AG09309 (cell line): ENCODE measurements around the gene CCDC116.
"Not testable (repeated sequence)": the region's sequence is repeated elsewhere in the genome, so short reads cannot be mapped to it uniquely, and the experiment has no call there.

Experiments
- DNase-seq: peaks from one replicate; pipeline ENCODE4 v3.0.0-alpha.2; 2010; ENCODE audit warnings: low read depth
- H3K4me3 ChIP-seq: 2 replicates; pipeline ENCODE4 v1.5.1; 2011; ENCODE audit warnings: mild to moderate bottlenecking, low read depth, low read length, moderate library complexity; ENCODE audit not compliant: control insufficient read depth
- TF ChIP-seq, protein P1 (sequence below): IDR thresholded peaks from 2 replicates; pipeline ENCODE4 v1.5.1; 2011; ENCODE audit warnings: mild to moderate bottlenecking, low read depth, low read length, inconsistent platforms; ENCODE audit not compliant: insufficient read depth, control insufficient read depth; ENCODE audit errors: missing control alignments

The CCDC116 gene

DNA sequence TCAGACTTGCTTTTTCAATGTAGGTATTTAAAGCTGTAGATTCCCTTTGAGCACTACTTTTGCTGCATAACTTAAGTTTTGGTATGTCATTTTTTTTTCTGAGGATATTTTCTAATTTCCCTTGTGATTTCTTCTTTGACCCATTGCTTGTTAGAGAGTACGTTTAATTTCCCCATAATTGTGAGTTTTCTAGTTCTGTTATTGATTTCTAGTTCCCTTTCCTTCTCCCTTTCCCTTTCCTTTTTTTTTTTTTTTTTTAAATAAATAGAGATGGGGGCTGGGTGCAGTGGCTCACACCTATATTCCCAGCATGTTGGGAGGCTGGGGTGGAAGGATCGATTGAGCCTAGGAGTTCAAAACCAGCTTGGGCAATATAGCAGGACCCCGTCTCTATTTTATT lies 34.3 kb upstream of the CCDC116 start:
- H3K4me3 ChIP-seq: no peak overlapping the region
- TF ChIP-seq, protein P1, sequence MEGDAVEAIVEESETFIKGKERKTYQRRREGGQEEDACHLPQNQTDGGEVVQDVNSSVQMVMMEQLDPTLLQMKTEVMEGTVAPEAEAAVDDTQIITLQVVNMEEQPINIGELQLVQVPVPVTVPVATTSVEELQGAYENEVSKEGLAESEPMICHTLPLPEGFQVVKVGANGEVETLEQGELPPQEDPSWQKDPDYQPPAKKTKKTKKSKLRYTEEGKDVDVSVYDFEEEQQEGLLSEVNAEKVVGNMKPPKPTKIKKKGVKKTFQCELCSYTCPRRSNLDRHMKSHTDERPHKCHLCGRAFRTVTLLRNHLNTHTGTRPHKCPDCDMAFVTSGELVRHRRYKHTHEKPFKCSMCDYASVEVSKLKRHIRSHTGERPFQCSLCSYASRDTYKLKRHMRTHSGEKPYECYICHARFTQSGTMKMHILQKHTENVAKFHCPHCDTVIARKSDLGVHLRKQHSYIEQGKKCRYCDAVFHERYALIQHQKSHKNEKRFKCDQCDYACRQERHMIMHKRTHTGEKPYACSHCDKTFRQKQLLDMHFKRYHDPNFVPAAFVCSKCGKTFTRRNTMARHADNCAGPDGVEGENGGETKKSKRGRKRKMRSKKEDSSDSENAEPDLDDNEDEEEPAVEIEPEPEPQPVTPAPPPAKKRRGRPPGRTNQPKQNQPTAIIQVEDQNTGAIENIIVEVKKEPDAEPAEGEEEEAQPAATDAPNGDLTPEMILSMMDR: no peak
- no peak for DNase-seq

DNA sequence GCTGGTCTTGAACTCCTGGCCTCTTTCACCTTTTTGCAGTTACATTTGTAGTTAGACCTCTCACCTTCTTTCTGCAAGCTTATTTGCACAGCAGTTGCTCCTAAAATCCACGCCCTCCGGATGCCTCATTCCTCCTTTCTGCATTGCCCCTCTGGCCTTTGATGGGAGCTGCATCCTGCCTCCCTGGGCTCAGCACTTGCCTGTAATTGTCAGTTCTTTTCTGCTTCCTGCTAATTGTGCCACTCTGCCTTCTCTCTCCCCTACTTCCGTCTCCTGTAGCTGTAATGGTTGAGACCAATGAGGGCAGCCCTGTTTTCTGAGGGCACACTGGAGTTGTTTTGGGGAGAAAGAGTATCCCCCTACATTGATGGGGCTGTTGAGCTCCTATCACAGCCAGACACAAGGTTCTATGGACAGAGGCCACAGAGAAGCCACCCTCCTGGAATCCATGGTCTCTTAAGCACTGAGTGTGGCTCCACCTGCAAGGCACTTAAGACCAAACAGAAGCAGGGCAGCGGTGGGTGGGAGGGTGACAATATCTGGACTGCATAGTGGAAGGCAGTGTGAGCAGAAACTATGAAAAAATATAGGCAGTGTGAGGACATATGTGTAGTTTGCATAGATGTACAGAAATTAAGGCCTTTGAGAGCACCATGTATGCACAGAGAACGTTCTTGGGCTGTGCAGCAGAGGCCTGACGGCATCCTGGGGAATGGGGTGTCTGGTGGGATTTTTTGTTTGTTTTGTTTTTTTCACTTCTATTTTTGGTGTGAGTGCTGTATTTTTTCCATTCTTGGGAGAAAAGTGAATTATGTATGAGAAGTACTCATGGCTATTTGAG lies 33.3 kb upstream of the CCDC116 start:
- TF ChIP-seq, protein P1: no peak
- DNase-seq: no peak
- no peak overlapping the region for H3K4me3 ChIP-seq

DNA sequence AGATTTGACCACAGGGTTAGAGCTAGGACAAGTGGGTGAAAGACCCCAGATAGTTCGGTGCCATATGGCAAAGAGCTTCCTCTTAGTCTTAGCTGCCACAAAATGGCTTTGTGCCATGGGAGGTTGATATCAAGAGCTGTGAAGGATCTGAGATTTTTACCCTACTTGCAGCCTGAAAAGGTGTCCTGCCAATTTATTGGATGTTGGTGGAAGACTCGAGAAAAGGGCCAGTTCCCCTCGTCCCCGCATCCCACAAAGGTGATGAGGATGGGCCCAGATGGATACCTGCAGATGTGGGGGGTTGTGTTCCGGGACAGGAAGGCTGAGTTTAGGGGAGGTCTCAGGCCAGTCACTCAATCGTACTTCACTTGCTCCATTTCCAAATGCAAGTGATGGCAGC lies 30.0 kb upstream of the CCDC116 start:
- no peak overlapping the region for H3K4me3 ChIP-seq
- DNase-seq: no peak
- TF ChIP-seq, protein P1: no peak

DNA sequence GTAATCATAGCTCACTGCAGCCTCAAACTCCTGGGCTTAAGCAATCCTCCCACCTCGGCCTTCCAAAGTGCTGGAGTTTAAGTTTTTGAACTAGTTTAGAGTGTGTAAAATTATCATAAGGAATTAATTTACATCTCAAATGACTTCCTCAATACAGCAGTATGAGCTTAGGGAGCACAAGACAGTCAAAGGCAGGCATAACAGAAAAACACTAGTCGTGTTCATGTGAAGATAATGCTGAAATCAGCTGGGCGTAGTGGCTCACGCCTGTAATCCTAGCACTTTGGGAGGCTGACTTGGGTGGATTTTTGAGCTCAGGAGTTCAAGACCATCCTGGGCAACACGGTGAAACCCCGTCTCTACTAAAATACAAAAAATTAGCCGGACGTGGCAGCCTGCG lies 28.6 kb upstream of the CCDC116 start:
- no peak overlapping the region for H3K4me3 ChIP-seq
- DNase-seq: no peak
- TF ChIP-seq, protein P1: no peak

DNA sequence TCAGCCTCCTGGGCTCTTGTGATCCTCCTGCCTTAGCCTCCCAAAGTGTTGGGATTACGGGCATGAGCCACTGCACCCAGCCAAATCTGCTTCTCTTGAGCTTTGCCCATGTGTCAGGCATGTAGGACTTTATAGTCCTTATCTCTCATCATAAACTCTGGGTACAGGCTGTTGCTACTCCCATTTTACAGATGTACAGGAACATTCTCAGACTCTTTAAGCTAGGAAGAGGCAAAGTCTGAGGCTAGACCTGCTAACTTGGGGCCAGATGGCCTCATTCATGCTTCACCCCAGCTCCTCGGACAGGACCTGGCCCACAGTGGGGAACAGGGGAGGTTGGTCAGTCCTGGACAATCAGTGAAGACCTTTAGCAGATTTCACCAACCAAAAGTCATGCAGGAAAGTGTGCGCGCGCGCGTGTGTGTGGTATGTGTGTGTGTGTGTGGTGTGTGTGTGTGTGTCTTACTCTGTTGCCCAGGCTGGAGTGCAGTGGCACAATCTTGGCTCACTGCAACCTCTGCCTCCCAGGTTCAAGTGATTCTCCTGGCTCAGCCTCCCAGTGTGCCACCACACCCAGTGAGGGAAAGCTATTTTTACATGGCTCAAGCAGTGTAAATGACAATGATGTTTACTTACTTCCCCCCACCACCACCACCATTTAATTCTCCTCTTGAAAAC lies 26.5 kb upstream of the CCDC116 start:
- DNase-seq: no peak
- TF ChIP-seq, protein P1: no peak
- no peak overlapping the region for H3K4me3 ChIP-seq

DNA sequence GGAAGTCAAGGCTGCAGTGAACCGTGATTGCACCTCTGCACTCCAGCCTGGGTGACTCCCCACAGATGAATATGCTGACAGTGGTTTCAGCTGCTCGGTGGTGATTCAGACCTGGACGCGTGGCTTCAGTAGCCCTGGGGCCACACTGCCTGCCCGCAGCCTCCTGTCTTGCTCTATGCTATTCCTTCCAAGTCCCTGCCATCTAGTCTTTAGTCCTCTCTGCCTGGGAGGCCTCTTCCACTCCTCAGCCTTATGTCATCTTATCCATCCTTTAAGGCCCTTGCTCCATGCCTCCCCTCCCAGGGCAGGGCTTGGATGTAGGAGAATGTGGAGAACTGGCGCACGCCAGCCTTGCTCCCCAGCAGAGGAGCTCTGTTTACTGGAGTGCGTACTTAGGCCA lies 25.8 kb upstream of the CCDC116 start:
- TF ChIP-seq, protein P1: no peak
- no peak overlapping the region for H3K4me3 ChIP-seq
- no peak for DNase-seq

DNA sequence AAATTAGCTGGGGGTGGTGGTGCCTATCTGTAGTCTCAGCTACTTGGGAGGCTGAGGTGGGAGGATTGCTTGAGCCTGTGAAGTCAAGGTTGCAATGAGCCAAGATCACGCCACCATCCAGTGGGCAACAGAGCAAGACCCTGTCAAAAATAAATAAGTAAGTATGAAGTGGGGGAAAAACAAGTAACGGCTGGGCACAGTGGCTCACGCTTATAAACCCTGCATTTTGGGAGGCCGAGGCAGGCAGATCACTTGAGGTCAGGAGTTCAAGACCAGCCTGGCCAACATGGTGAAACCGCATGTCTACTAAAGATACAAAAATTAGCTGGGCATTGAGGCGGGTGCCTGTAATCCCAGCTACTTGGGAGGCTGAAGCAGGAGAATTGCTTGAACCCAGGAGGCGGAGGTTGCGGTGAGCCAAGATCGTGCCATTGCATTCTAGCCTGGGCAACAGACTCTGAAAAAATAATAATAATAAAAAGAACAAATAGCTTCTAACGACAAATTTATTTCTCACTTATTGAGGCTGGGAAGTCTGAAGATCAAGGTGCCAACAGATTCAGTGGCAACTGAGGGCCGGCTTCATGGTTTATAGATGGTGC lies 22.9 kb upstream of the CCDC116 start:
- DNase-seq, H3K4me3 ChIP-seq: not testable (repeated sequence)
